Epidermal melanocyte (primary cell): ENCODE results near the gene BUD31.
"Not testable (repeated sequence)": the region's sequence is repeated elsewhere in the genome, so short reads cannot be mapped to it uniquely, and the experiment has no call there.

ENCODE experiments used
- DNase-seq: peaks from one replicate; pipeline ENCODE4 v3.0.0; 2011; ENCODE audit warnings: low spot score; ENCODE audit not compliant: insufficient read length

BUD31 gene

GRCh38 chr7:99380032-99380822, 28.5 kb upstream of the BUD31 start:
- no peak for DNase-seq

- no peak for DNase-seq
Observed at GRCh38 chr7:99380823-99381663, 27.7 kb upstream of the BUD31 start.

- no peak for DNase-seq
Observed at GRCh38 chr7:99381664-99382075, 27.1 kb upstream of the BUD31 start.

GRCh38 chr7:99383203-99383602, 25.6 kb upstream of the BUD31 start:
- DNase-seq: no peak

GRCh38 chr7:99383791-99384370, 24.9 kb upstream of the BUD31 start:
- DNase-seq: no peak

- no peak for DNase-seq
Observed at GRCh38 chr7:99384523-99384922, 24.2 kb upstream of the BUD31 start.

GRCh38 chr7:99385564-99385963, 23.2 kb upstream of the BUD31 start:
- DNase-seq: no peak

- DNase-seq: no peak
Observed at GRCh38 chr7:99386584-99387238, 22.1 kb upstream of the BUD31 start.

- DNase-seq: not testable (repeated sequence)
Observed at GRCh38 chr7:99387239-99387635, 21.5 kb upstream of the BUD31 start.

GRCh38 chr7:99387912-99388311, 20.9 kb upstream of the BUD31 start:
- DNase-seq: no peak

- no peak for DNase-seq
Observed at GRCh38 chr7:99389772-99390171, 19.0 kb upstream of the BUD31 start.

- DNase-seq: no peak
Observed at GRCh38 chr7:99390941-99391602, 17.7 kb upstream of the BUD31 start.

- no peak for DNase-seq
Observed at GRCh38 chr7:99392046-99392445, 16.7 kb upstream of the BUD31 start.

GRCh38 chr7:99392659-99393354, 16.0 kb upstream of the BUD31 start:
- no peak for DNase-seq

- no peak for DNase-seq
Observed at GRCh38 chr7:99393355-99394187, 15.2 kb upstream of the BUD31 start.

- DNase-seq: no peak
Observed at GRCh38 chr7:99394188-99394502, 14.6 kb upstream of the BUD31 start.

GRCh38 chr7:99395616-99396327, 13.0 kb upstream of the BUD31 start:
- DNase-seq: no peak

GRCh38 chr7:99396418-99397296, 12.1 kb upstream of the BUD31 start:
- DNase-seq: no peak
